Activated CD4-positive, alpha-beta T cell treated with anti-CD3 and anti-CD28 coated beads, Interleukin-2, amount 50 U/mL, for 16 hours (primary cell): ENCODE data around the gene NCAPH2.

Experiments used
- DNase-seq: peaks from one replicate; pipeline ENCODE4 v3.0.0-alpha.2; 2020

The NCAPH2 gene

DNA sequence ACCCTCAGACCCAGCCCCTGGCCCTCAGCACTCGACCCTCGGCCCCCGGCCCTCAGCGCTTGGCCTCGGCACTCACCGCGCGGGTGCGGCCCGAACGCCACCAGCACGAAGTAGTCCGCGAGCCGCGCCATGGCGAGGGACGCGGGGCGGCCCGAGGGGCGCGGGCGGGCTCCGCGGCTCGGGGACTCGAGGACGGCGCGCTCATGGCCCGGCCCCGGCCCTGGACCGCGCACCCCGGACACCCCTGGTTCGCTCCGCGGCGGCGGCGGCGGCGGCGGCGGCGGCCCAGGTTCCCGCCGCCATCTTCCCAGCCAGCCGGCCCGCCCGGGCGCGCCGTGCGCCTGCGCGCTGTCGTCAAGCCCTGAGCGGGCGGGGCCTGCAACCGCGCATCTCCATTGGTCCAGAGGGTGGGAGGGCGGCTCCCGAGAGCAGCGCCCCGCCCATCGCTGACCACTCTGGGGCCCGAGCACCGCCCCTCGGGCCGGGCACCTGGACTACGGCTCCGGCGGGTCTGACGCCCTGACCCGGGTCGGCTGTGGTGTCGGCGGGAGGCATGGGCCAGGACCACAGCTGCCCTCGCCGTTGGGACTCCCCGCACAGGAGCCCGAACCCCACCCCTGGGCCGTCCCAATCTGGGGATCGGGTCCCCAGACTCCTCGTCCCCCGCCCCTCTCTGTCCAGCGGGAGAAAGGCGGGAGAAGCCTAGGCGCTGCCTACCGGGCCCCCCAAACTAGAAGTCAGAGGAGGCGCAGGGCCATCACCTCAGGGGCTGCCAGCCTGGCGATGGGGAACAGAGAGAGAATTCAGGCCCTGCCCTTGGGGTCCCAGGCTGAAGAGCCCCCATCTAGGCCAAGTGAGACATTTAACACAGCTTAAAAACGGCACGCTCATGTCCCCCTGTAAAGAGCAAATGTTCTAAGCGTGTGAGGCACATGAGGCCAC lies 33.0 kb upstream of the NCAPH2 start, which contains the start of gene SBF1:
Gene SBF1 (minus strand): TSS at position 326 of the 942 bp plus-strand sequence. CDS start 195 bp downstream, at position 131.
- peak; percentile 91 for DNase-seq

DNA sequence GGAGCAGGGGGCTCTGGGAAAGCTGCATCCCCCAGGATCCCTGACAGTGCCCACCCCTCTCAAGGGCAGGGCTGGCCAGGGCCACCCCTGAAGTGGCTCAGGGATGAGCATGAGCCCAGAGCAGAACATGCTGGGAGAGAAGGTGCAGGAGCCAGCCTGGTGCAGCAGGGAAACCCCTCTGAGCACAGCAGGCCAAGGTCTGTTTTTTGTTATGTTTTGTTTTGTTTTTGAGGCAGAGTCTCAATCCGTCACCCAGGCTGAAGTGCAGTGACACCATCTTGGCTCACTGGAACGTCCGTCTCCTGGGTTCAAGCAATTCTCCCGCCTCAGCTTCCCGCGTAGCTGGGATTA lies 32.4 kb upstream of the NCAPH2 start:
- DNase-seq = no peak

DNA sequence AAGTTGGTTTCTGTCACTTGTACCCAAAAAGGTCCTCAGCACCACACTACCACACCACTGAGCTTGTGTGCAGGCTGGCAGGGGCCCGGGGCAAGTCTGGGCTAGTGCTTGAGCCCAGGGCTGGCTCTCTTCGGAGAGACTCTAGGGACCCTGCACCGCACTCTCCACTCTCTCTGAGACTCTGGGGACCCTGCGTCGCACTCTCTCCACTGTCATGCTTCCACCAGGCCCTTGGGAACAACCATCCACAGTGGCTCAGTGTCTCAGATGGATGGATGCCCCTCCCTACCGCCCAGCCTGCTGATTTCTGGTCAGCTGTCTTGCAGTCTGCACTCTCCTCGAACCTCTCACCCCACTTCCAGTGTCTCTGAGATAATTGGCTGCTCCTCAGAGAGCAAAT lies 31.2 kb upstream of the NCAPH2 start:
- DNase-seq = no peak

DNA sequence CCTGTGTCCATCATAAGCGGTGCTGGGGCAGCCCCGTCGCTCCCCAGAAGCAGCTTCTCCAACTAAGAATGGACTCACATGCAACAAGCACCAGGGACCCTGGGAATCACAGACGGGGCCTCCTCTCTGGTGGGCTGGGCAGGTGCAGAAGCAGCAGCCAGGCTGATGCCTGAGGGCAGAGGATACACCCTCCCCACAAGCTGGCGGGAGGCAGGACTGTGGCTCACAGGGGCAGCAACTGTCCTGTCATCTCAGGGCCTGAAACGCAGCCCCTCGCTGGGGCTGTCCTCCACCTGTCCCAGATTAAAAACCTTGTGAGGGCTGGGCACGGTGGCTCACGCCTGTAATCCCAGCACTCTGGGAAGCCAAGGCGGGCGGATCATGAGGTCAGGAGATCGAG lies 30.1 kb upstream of the NCAPH2 start:
- DNase-seq = no peak

DNA sequence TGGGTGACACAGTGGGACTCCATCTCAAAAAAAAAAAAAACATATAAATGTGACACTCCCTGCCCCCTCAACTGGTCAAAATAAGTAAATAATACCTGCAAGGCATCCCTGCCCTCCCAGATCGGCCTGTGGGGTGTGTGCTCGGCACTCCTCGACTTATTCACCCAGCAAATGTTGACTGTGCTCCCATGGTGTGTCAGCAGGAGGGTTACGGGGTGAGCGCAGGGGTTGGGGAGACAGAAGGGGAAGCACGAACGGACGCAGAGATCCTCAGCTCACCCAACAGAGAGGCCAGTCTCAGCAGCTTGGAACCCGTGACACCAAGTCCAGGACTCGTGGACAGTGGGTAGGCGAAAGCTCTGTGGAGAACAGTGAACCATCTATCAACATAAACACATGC lies 28.3 kb upstream of the NCAPH2 start:
- no peak for DNase-seq

DNA sequence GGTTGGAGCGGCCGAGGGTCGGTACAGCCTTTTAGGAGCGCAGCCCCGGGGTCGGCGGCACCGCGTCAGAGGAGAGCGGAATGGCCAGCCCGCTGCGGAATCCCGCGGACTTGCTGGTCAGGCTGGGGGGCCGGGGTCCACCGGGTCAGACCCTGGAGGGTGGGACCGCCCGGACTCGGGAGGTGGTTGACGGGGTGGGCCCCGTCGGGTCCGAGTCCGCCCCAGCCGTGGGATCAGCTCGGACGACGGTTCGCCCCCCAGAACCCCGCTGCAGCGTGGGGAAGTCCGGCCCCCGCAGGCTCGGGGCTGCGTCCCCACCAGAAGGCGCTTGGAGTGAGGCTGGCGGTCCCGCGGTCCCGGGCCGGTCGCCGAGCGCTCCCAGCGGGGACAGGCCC lies 27.0 kb upstream of the NCAPH2 start:
- DNase-seq = no peak

DNA sequence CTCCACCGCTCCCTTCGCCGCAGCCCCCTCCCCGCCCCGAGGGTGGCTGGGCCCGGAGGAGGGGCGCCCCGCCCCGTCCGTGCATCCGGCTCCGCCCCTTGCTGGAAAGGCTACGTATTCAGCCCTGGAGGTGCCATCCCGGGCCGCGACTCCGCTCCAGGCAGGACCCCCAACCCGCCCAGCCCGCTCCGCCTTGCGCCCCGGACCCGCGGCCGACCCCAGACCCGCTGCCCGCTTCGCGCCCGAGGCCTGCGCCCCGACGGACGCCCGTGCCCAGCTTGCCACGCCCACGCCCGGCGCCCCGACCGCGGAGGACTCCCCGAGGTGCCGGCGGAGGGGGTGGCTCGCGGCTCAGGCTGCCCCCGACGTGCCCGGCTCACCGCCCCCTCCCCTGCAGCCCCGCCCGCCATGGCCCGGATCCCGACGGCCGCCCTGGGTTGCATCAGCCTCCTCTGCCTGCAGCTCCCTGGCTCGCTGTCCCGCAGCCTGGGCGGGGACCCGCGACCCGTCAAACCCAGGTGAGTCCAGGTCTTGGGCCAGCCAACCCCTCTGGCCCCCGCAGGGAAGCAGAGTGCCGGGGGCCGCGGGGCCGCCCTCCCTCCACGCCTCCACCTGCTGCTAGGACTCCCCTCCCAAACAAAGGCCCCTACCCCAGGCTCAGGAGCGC lies 26.5 kb upstream of the NCAPH2 start, which contains the start of gene ADM2:
Gene ADM2 (plus strand): TSS at position 104 of the 667 bp plus-strand sequence. CDS start 305 bp downstream, at position 409.
- peak; percentile 51 for DNase-seq

DNA sequence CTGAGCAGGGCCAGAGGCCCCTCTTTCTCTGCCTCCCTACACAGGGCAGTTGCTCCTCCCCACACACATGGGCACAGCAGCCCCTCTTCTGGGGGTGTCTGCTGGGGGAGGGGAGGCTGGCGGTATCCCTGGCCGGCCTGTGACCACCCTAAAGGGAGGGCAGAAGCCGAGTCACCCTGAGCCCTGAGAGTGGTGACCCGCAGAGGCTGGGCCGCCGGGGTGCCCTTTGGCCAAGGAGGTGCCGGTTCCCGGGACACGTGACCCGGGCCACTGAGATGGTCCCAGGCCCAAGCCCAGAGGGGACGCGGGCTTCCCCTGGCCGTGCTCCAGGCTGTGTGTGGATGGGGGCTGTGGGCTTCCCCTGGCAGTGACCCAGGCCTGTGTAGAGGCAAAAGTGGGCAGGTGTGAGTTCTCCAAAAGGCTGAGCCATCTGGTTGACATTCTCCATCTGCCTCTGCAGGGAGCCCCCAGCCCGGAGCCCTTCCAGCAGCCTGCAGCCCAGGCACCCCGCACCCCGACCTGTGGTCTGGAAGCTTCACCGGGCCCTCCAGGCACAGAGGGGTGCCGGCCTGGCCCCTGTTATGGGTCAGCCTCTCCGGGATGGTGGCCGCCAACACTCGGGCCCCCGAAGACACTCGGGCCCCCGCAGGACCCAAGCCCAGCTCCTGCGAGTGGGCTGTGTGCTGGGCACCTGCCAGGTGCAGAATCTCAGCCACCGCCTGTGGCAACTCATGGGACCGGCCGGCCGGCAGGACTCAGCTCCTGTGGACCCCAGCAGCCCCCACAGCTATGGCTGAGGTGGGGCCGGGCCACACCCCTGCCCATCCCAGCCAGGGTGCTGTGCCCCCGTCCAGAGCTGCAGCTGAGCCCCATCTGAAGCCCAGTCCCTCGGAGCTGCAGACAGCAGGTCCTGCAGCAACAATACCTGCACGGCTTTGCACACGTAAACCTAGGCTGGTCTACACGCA lies 25.6 kb upstream of the NCAPH2 start:
- DNase-seq = no peak

DNA sequence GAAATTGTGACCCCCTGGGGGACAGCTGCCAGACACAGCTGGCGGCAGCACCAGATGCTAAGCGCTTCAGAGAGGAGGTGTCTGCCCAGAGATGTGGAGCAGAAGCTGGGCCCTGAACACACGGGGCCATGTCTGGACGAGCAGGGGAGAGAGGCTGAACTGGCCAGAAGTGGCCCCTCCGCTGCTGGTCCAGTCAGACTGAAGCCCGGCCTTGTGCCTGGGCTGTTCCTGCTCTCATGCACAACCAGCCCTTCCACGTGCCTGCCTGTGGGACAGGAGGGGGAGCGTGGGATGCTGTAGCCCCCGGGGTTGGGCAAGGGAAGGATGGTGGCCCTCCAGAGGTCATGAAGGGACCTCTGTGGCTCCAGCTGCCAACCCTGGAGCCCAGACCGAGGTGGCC lies 24.9 kb upstream of the NCAPH2 start:
- no peak for DNase-seq

DNA sequence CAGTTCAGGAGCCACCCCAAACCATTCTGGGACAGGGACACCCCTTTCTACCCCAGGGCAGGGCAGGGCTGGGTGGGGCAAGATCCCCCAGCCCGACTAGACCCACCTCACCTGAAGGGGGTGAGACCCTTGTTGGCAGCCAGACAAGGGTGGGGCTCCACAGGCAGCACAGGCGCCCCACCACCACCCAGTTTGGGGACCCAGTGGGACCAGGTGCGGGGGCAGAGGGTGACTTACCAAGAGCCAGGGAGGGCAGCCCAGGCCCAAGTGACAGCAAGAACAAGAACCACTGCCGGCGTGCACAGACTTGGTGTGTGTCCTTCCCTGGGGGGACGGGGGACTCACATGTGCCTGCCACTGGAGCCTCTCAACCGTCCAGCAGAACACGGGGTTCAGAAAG lies 24.5 kb upstream of the NCAPH2 start:
- DNase-seq = no peak

DNA sequence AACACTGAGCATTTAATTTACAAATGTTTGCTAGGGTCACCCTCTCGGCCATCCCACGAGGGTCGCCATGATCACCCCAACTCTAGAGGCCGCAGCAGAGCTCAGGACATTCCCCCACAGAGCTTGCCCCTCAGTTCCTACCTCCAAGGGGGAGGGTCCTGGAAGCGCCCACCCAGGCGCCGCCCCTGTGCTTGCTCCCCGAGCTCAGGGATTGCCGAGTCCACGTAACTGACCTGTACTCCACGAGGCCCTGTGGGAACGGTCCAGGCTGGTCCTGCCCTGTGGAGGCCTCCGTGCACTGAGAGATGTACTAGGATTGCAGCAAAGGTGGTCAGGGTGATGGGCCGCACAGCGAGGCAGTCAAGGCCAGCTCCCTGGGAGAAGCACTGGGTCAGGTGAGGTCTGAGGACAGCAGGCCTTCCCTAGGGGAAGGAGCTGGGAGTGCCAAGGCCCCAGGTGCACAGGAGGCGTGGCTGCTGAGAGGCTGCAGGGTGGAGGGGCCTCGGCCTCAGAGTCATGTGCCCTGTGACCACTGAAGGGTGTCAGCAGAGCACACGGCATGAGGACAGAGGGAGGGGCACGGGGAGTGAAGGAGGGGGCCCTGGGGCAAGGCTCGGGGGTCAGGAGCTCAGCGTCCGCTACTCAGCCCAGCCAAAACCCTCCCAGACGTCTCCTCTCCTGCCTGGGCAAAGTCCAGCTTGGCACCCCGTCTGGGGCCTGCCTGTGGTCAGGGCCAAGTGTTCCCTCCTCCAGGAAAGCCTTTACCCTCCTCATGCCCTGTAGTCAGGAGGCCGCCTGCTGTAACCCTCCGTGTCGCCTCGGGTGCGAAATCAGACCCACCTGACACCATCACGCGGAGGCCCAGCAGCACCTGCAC lies 23.8 kb upstream of the NCAPH2 start:
- no peak for DNase-seq

DNA sequence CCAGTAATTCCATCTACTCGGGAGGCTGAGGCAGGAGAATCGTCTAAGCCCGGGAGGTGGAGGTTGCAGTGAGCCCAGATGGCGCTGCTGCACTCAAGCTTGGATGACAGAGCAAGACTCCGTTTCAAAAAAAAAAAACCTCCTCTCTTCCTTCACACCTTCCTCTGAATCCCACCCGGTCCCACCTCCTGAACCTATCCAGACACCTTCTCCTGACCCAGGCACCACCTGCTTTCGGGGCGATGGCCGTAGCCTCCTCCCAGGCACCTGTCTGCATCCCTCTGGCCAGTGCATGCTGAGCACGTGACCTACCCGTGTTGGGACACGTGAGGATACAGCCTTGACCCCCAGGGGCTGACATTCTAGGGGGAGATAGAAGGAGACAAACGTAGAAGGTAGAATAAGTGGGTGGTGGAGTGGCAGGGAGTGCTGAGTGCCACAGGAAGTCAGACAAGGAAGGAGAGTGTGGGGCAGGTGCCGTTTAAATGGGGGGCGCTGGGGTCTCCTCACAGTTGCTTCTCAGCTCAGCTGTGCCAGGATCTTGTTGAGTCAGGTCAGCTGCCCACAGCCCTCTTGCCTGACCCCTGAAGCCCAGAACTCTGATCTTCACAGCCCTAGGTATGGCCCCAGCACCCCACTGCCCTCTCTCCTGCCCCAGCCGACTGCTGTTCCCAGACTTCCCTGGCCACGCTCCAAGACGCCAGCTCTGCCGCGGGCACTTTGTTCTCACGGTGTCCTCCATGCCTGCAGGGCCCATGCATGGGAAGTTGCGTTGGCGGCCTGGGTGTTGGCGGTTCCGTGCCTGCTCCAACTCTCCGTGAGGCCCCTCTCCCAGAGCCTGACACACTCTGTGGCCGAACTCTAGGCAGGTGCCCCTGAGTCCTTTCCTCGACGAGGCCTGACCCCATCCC lies 22.5 kb upstream of the NCAPH2 start:
- no peak for DNase-seq

DNA sequence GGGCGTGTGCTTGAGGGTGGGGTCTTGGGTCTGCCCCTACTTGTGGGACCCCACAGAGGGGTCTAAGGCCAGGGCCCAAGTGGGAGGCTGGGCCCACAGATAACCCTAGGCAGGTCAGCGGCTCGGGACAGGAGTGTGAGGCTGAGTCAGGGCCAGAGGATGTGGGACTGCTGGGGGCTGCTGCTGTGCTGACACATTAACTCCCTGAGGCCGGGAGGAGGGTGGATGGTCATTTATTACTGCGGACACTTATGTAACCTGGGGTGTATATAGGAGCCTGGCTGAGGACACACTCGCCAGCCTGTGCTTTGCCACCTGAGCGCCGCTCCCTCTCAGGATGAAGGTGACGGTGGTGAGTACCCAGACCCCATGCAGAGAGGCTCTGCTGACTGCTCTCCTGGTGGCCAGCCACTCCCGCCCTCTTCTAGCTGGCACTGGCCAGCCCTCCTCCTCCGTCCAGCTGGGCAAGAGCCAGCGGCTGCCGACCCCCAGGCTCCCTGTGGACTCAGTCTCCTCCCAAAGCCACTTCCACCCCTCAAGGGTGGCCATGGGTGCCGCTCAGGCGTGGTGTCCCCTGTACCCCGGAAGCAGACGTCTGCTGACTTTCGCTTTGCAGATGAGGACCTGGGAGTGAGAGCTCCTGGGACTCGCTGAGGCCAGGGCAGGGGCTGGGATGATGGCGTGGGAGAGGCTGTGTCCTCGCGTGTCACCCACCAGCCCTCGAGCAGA lies 21.3 kb upstream of the NCAPH2 start, which contains the start of gene MIOX:
Gene MIOX (plus strand): TSS at position 299 of the 729 bp plus-strand sequence. CDS start 39 bp downstream, at position 338.
- DNase-seq = no peak

DNA sequence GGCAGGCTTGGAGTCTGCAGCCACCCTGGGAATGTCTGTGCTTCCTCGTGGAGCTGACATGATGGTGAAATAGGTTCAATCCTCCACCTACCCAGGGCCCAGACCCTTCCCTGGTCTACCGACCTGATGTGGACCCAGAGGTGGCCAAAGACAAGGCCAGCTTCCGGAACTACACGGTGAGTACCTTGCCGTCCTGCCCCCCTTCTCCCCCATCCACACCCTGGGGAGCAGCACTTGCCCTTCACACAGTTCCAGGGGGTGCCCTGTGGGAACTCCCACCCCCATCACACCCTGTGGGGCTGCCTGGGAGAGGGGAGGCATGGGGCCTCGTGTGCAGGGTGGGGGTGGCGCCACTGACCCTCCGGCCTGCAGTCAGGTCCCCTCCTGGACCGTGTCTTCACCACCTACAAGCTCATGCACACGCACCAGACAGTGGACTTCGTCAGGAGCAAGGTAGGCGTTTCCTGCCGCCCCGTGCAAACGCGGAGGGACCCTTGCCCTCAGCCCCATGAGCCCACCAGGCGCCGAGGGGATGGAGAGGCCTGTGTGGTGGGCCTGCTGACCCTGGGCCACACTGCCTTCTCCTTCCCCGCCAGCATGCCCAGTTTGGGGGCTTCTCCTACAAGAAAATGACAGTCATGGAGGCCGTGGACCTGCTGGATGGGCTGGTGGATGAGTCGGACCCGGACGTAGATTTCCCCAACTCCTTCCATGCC lies 20.6 kb upstream of the NCAPH2 start:
- DNase-seq = no peak

DNA sequence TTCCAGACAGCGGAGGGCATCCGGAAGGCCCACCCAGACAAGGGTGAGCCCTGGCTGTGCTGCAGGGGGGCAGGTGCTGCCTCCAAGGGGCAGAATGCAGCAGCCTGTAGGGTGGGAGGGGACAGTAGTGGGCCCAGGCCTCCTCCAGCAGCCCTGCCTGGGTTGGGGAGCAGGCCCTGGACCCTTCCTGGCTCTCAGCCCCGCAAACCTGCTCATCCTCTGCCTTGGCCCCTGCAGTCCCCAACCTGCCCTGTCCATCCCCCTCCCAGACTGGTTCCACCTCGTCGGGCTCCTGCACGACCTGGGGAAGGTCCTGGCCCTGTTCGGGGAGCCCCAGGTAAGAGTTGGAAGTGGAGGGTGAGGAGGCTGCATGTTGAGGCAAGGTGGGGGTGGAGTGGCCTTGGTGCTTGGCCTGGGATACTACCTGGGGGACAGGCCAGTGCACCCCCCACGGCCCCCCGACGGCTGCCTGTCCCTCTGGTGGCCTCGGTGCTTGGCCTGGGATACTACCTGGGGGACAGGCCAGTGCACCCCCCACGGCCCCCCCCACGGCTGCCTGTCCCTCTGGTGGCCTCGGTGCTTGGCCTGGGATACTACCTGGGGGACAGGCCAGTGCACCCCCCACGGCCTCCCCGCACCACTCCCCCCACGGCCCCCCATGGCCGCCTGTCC lies 19.9 kb upstream of the NCAPH2 start:
- DNase-seq = no peak

DNA sequence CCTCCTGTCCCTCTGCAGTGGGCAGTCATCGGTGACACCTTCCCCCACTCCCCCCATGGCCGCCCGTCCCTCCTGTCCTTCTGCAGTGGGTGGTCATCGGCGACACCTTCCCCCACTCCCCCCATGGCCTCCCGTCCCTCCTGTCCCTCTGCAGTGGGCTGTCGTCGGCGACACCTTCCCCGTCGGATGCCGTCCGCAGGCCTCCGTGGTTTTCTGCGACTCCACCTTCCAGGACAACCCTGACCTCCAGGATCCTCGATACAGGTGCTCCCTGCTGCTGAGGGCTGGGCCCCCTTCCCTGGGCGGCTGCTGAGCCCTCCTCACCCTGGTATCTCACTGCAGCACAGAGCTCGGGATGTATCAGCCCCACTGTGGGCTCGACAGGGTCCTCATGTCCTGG lies 19.1 kb upstream of the NCAPH2 start:
- no peak for DNase-seq

DNA sequence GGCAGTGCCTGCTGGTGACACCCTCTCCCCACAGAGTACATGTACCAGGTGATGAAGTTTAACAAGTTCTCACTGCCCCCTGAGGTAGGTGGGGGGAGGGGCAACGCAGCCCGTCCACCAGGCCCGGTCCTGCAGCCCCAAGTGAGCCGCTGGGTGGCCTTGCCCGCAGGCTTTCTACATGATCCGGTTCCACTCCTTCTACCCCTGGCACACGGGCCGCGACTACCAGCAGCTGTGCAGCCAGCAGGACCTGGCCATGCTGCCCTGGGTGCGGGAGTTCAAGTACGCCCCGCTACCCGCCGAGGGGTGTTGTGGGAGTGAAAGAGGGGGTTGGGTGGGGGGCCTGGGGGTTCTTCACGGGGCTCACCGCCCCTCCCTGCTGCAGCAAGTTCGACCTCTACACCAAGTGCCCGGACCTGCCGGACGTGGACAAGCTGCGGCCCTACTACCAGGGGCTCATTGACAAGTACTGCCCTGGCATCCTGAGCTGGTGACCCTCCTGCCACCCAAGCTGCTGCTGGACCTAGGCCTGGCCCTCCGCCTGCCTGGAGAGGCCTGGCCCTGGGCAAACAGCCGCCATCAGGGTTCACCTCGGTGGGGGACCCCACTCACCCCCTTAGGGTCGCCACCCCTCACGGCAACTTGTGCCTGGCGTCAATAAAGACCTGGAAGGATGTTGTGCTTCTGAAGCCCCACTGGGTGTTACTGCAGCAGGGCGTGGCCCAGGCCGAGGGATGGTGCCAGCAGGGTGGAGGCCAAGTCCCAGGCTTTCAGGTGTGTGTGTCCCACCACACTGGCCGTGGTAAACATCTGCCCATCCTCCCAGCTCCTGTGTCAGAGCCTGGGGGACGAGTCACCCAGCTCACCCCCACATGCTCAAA lies 18.4 kb upstream of the NCAPH2 start:
- DNase-seq = no peak
